Endodermal cell (in vitro differentiated cells): ENCODE data around the gene TPRN. TPM values are rescaled to one million over a fixed set of nuclear protein-coding genes. Genes with fewer than 3 reads are reported as not detected.

ENCODE experiments used
- DNase-seq: peaks from one replicate; pipeline ENCODE4 v3.0.0-alpha.2; 2017
- H3K27ac ChIP-seq: 2 replicates; pipeline ENCODE4 v1.5.1; 2013; ENCODE audit warnings: mild to moderate bottlenecking, low read depth, low read length, moderate library complexity
- H3K27me3 ChIP-seq: 2 replicates; pipeline ENCODE4 v1.6.1; 2013; ENCODE audit warnings: mild to moderate bottlenecking, low read length, moderate library complexity; ENCODE audit not compliant: insufficient read depth, control insufficient read depth, poor library complexity, severe bottlenecking
- H3K36me3 ChIP-seq: 2 replicates; pipeline ENCODE4 v1.7.0; 2013; ENCODE audit warnings: mild to moderate bottlenecking, low read length, moderate library complexity; ENCODE audit not compliant: control insufficient read depth, insufficient read depth
- H3K4me1 ChIP-seq: one replicate; pipeline ENCODE4 v1.7.0; 2013; ENCODE audit warnings: low read length; ENCODE audit not compliant: control insufficient read depth, insufficient read depth
- H3K4me3 ChIP-seq: 2 replicates; pipeline ENCODE4 v1.5.1; 2013; ENCODE audit warnings: mild to moderate bottlenecking, low read length, moderate library complexity
- H3K9ac ChIP-seq: 2 replicates; pipeline ENCODE4 v1.6.1; 2013; ENCODE audit warnings: mild to moderate bottlenecking, low read length, moderate library complexity; ENCODE audit not compliant: poor library complexity, severe bottlenecking; ENCODE audit errors: extremely low read depth
- H3K9me3 ChIP-seq: 2 replicates; pipeline ENCODE4 v1.6.1; 2013; ENCODE audit warnings: mild to moderate bottlenecking, low read length, moderate library complexity; ENCODE audit not compliant: control insufficient read depth
- H3K27ac Mint-ChIP-seq: 2 replicates; pipeline ENCODE4 v1.8.0; 2020; ENCODE audit warnings: mixed read lengths
- H3K27me3 Mint-ChIP-seq: 2 replicates; pipeline ENCODE4 v1.8.0; 2021; ENCODE audit warnings: mild to moderate bottlenecking, mixed read lengths; ENCODE audit not compliant: insufficient read depth
- H3K36me3 Mint-ChIP-seq: 2 replicates; pipeline ENCODE4 v1.8.0; 2020; ENCODE audit warnings: low read depth, mixed read lengths
- H3K4me1 Mint-ChIP-seq: 2 replicates; pipeline ENCODE4 v1.8.0; 2020; ENCODE audit warnings: mixed read lengths
- H3K4me3 Mint-ChIP-seq: 2 replicates; pipeline ENCODE4 v1.8.0; 2020; ENCODE audit warnings: mild to moderate bottlenecking, moderate library complexity, mixed read lengths
- H3K9me3 Mint-ChIP-seq: 2 replicates; pipeline ENCODE4 v1.8.0; 2020; ENCODE audit warnings: mild to moderate bottlenecking, mixed read lengths
- WGBS, 2 experiments: methylation state at CpG; one replicate each; pipeline versions ENCODE4 v1.1.5 to v1.1.7; 2013; ENCODE audit warnings: missing lambda C conversion rate in 2 of 2, mixed read lengths in 1 of 2; ENCODE audit not compliant: insufficient coverage in 1 of 2, insufficient read length in 1 of 2; 5-methylcytosine and 5-hydroxymethylcytosine counted together
- total RNA-seq, 2 donors: library from RNA; stranded (reverse); fragmentation: NEBNext Ultra II Directional in 1 of 2; extraction: Animal tissue kit (Norgen Biotek cat#: 25700) in 1 of 2; gene quantifications; 2 replicates in 1 of 2; 3 replicates in 1 of 2; pipeline ENCODE4 v1.2.1, GENCODE V29; 2021
- TF ChIP-seq, protein P1 (sequence below): fragments of 200-600 bp; sonication (generic); conservative IDR thresholded peaks from 2 replicates; pipeline ENCODE4 v1.5.0; 2021; ENCODE audit warnings: antibody characterized with exemption, mild to moderate bottlenecking

Gene TPRN
- total RNA-seq, 2 donors from 2014 or later = 19.0 to 23.9 TPM

DNA sequence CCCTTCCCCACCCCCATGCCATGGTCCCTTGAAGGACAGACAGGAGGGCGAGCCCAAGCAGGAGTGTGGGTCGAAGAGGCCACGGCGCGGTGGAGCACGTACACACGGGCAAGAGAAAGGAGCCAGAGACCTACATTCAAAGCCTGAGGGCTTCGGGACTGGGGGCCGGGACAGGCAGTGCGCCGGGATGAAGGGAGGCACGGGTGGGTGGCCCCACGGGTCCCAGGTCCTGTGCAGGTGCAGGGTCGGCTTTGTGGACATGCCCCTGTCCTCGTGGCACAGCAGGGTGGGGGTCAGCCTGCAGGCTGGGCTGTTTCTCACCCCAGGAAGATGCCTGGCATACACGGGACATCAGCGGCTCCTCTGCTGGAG lies 40.5 kb downstream of the TPRN start:
- WGBS, 2 experiments = 63 to 78% methylated on average over 14 to 17 of the region's 17 CpGs
- no peaks in the 10 kb centered on the region for H3K36me3 ChIP-seq
- H3K9me3 ChIP-seq = no peaks in the 10 kb centered on the region
- H3K4me1 ChIP-seq = no peaks in the 10 kb centered on the region
- Mint-ChIP-seq H3K4me1 (no peaks in the 10 kb centered on the region), H3K27me3 (peaks cover 94% of the 10 kb centered on the region), H3K36me3 (no peaks in the 10 kb centered on the region), H3K4me3 (no peak overlapping the region), H3K9me3 (no peaks in the 10 kb centered on the region), H3K27ac (no peak overlapping the region)
- no peak overlapping the region for H3K4me3 ChIP-seq
- no peak overlapping the region for H3K27ac ChIP-seq
- TF ChIP-seq, protein P1, sequence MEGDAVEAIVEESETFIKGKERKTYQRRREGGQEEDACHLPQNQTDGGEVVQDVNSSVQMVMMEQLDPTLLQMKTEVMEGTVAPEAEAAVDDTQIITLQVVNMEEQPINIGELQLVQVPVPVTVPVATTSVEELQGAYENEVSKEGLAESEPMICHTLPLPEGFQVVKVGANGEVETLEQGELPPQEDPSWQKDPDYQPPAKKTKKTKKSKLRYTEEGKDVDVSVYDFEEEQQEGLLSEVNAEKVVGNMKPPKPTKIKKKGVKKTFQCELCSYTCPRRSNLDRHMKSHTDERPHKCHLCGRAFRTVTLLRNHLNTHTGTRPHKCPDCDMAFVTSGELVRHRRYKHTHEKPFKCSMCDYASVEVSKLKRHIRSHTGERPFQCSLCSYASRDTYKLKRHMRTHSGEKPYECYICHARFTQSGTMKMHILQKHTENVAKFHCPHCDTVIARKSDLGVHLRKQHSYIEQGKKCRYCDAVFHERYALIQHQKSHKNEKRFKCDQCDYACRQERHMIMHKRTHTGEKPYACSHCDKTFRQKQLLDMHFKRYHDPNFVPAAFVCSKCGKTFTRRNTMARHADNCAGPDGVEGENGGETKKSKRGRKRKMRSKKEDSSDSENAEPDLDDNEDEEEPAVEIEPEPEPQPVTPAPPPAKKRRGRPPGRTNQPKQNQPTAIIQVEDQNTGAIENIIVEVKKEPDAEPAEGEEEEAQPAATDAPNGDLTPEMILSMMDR = no peak
- H3K9ac ChIP-seq = no peak overlapping the region
- no peak for DNase-seq
- H3K27me3 ChIP-seq = peaks cover 100% of the 10 kb centered on the region

DNA sequence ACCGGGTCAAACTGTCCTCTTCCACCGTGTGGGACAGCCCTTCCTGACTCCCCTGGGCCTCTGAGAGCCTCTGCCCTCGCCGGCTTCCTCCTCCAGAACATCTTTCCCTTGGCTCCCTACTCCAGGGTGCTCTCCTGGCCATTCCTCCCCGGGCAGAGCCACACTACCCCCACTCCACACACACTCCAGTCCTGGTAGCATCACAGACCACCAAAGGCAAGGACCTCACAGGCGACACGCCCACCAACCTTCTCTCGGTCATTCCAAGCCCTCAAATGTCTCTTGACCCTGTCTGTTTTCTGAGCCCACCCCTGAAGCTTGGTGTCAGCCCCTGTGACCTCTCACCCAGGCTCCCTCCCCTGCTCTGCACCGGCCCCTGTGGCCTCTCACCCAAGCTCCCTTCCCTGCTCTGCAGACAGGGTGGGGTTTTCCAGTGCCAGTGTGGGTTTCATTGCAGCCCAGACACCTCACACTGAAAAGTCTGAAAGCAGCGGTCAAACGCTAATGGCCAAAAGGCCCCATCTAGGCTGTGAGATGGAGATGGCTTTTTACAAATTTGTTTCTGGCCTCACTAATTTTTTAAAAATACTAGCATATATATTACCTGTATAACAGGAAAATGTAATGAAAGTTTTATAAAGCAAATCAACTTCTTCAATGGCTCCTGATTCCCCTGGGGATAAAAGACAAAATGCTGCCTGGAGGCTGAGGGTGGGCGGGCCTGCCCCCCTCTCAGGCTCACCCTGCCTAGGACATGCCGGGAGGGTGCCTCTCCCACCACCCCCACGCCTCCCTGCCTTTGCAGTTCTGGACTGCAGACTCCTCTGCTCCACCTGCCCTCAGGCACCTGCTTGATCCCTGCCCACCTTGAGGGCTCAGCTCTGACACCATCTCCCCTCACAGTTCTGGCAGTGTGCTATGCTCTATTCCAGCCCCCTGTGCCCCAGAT lies 41.2 kb downstream of the TPRN start:
- DNase-seq = no peak
- no peak overlapping the region for H3K27ac ChIP-seq
- no peaks in the 10 kb centered on the region for H3K36me3 Mint-ChIP-seq
- 28 to 57% methylated on average over 7 to 14 of the region's 14 CpGs for WGBS, 2 experiments
- no peak overlapping the region for H3K4me3 Mint-ChIP-seq
- no peaks in the 10 kb centered on the region for H3K4me1 Mint-ChIP-seq
- TF ChIP-seq, protein P1 = no peak
- H3K27me3 Mint-ChIP-seq = peaks cover 94% of the 10 kb centered on the region
- no peaks in the 10 kb centered on the region for H3K4me1 ChIP-seq
- H3K27me3 ChIP-seq = peaks cover 95% of the 10 kb centered on the region
- H3K36me3 ChIP-seq = no peaks in the 10 kb centered on the region
- no peak overlapping the region for H3K9ac ChIP-seq
- H3K9me3 ChIP-seq = no peaks in the 10 kb centered on the region
- H3K4me3 ChIP-seq = no peak overlapping the region
- no peak overlapping the region for H3K27ac Mint-ChIP-seq
- no peaks in the 10 kb centered on the region for H3K9me3 Mint-ChIP-seq

DNA sequence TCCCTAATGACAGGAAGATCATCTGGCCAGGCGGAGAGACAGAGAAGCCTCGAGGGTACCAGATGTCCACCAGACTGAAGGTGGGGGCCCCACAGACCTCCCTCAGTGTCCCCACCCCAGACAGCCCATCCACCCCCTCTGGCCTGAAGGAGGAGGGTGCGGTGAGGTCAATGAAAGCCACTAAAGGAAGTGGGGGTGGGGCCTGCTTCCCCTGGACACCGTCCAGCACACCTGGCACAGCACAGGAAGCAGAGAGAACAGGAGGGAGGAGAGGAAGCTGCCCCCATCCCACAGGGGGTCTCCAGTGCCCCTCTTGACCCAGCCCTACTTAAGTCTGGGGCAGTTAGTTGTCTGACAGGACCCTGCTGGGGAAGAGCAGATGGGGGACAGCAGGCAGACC lies 41.9 kb downstream of the TPRN start:
- H3K27me3 Mint-ChIP-seq = peaks cover 89% of the 10 kb centered on the region

More for the DNA sequence above, 41.9 kb downstream of the TPRN start:
- TF ChIP-seq, protein P1 = no peak
- no peak for DNase-seq
- WGBS, 2 experiments = 40 to 62% methylated on average over 1 to 4 of the region's 4 CpGs
- Histone ChIP-seq H3K36me3 (no peaks in the 10 kb centered on the region), H3K9ac (no peak overlapping the region), H3K4me1 (no peaks in the 10 kb centered on the region), H3K4me3 (no peak overlapping the region), H3K9me3 (no peaks in the 10 kb centered on the region), H3K27ac (no peak overlapping the region), H3K27me3 (peaks cover 88% of the 10 kb centered on the region)
- H3K9me3 Mint-ChIP-seq = no peaks in the 10 kb centered on the region
- H3K36me3 Mint-ChIP-seq = no peaks in the 10 kb centered on the region
- H3K4me3 Mint-ChIP-seq = no peak overlapping the region
- no peak overlapping the region for H3K27ac Mint-ChIP-seq
- no peaks in the 10 kb centered on the region for H3K4me1 Mint-ChIP-seq
